Neural cell (in vitro differentiated cells): ENCODE data around the gene RASAL2.

Source experiments
- CTCF ChIP-seq: fragments of 450-650 bp; IDR thresholded peaks from 2 replicates; pipeline ENCODE4 v1.5.1; 2014; ENCODE audit warnings: antibody characterized with exemption, mild to moderate bottlenecking, moderate library complexity; ENCODE audit not compliant: poor library complexity, severe bottlenecking
- EZH2 ChIP-seq: fragments of 200-600, 300-800 bp; shearing (Covaris generic), sonication (generic); IDR thresholded peaks from 2 replicates; pipeline ENCODE4 v1.6.1; 2014; ENCODE audit warnings: antibody characterized with exemption, low read length, borderline replicate concordance, mild to moderate bottlenecking; ENCODE audit not compliant: insufficient read depth, poor library complexity, severe bottlenecking
- MXI1 ChIP-seq: fragments of 450-650 bp; conservative IDR thresholded peaks from 2 replicates; pipeline ENCODE4 v1.6.1; 2014; ENCODE audit warnings: antibody characterized with exemption, mild to moderate bottlenecking; ENCODE audit not compliant: poor library complexity, severe bottlenecking
- TAF1 ChIP-seq: IDR thresholded peaks from 2 replicates; pipeline ENCODE4 v1.6.1; 2012; ENCODE audit warnings: low read depth

- TF ChIP-seq EZH2 (no peak), CTCF (no peak), TAF1 (no peak), MXI1 (no peak)
These were observed 139.0 kb downstream of the RASAL2 start for GRCh38 chr1:178232949-178233348.
